CD1c-positive myeloid dendritic cell (primary cell): ENCODE results near the gene WIZ.

Experiments
- DNase-seq: peaks from one replicate; pipeline ENCODE4 v3.0.0-alpha.2; 2016; ENCODE audit errors: extremely low spot score

Gene WIZ

GRCh38 chr19:15430526-15431120 lies 19.1 kb downstream of the WIZ start:
- DNase-seq: no peak

DNA sequence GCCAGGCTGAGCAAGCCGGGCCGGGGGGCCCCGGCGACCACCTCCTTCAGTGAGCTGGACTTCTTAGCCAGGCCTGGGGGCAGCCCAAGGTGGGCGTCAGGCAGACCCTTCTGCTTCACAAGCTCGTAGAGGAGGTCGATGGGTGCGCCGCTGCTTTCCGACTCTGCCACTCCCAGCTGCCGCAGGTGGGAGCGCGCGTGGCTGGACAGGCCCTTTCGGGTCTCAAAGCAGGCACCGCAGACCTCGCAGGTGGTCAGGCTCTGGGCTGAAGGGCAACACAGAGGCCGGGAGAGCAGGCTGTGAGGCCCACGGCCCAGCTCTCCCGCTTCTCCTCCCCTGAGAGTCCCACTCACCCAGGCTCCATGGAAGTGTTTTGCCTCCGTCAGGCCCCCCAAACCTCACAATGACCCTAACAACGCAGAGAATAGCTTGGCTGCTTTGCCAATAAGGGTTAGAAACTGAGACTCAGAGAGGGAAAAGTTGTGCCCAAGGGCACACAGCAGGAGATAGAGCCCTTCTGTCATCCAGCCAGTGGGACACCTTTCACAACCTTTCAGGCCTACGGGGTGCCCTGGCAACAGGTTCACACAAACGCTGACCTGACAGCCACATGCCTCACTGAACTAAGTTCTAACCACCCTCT lies 19.8 kb downstream of the WIZ start:
- DNase-seq: no peak

DNA sequence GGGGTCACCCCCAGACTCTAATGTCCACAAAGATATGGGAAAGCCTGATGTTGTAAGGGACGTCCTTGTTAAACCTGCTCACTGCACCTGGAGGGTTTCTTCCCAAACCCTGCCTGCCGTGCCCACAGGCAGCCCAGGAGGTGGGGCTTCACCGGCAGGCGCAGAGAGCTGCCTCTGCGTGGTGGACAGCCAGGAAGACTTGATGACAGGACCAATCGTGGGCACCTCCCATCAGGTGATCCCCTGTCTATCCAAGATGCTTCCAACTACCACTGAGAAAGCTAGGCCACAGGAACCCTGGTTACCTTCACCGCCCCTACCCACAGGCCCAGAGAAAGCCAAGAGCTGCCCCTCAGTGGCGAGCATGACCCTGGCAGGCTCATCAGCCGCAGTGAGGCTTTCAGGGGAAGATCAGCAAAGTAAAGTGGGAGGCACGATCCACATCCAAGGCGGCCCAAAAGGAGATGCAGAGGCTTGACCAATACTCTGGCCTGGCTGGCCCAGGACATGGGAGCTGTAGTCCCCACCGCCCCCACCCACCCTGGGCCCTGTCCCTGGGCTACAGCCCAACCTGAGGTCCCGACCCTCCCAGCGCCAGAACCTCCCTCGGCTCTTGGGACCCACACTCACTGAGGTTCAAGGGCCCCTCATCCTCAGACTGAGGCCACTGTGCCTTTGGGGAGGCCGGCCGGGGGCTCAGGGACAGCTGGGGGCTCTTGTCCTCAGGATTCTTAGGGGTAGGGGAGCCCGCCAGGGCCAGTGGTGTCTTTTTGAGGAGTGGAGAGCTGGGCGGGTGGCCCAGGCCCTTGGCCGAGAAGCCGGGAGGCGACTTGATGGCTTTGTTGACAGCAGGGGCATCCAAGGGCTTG lies 20.6 kb downstream of the WIZ start:
- DNase-seq: no peak

- no peak for DNase-seq
Observed at GRCh38 chr19:15427991-15428471, 21.7 kb downstream of the WIZ start.

- no peak for DNase-seq
Observed at GRCh38 chr19:15427350-15427700, 22.4 kb downstream of the WIZ start.

GRCh38 chr19:15426485-15427349 lies 23.0 kb downstream of the WIZ start:
- DNase-seq: no peak

GRCh38 chr19:15425321-15425950 lies 24.3 kb downstream of the WIZ start:
- DNase-seq: no peak

GRCh38 chr19:15424692-15425272 lies 25.0 kb downstream of the WIZ start:
- no peak for DNase-seq

- no peak for DNase-seq
Observed at GRCh38 chr19:15424121-15424520, 25.6 kb downstream of the WIZ start.

DNA sequence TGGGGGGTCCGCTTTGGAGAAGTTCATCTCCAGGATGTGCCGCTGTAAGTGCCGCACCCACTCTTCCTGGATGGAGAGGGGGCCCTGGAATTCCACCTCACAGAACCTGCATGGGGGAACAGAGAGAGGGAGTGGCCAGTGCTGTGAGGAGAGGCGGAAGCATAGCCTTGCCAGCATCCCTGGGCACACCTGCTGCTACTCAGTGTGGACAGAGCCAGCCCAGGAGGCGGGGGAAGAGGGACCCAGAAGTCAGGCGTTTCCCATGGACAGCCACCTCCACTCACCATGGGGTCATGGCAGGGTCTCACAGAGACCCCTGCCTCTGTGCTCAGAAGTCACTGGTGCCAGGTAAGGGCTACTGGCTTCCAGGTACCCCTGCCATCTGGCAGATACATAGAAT lies 26.6 kb downstream of the WIZ start:
- no peak for DNase-seq

GRCh38 chr19:15422296-15423075 lies 27.3 kb downstream of the WIZ start:
- DNase-seq: no peak

GRCh38 chr19:15421721-15422260 lies 28.0 kb downstream of the WIZ start:
- no peak for DNase-seq

GRCh38 chr19:15421136-15421695 lies 28.5 kb downstream of the WIZ start:
- DNase-seq: no peak

DNA sequence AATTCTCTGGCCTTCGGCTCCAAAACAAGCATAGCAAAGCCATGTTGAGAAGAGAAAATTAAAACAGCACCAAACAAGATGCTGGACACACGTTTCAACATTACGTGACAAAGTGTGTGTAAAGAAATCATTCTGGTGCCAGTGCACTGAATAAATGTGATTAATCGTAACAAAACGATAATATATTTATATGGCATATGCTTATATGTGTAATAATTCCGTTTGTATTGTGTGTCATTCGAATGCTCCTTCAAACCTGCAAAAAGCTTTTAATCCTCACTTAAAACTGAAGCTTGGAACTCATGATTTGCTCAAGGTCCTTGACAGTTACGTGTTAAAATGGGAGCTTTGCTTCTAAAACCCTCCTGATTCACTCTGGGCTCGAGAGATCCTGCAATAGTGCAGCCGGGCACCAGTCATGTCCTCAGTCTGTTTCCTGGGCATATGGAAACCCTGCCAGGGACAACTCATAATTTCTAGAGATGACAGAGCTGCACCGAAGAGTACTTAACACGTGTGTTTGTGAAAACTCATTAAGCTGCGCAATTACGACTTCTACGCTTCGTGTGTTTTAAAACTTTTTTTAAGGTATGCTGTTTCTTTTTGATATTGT lies 30.2 kb downstream of the WIZ start:
- no peak for DNase-seq

DNA sequence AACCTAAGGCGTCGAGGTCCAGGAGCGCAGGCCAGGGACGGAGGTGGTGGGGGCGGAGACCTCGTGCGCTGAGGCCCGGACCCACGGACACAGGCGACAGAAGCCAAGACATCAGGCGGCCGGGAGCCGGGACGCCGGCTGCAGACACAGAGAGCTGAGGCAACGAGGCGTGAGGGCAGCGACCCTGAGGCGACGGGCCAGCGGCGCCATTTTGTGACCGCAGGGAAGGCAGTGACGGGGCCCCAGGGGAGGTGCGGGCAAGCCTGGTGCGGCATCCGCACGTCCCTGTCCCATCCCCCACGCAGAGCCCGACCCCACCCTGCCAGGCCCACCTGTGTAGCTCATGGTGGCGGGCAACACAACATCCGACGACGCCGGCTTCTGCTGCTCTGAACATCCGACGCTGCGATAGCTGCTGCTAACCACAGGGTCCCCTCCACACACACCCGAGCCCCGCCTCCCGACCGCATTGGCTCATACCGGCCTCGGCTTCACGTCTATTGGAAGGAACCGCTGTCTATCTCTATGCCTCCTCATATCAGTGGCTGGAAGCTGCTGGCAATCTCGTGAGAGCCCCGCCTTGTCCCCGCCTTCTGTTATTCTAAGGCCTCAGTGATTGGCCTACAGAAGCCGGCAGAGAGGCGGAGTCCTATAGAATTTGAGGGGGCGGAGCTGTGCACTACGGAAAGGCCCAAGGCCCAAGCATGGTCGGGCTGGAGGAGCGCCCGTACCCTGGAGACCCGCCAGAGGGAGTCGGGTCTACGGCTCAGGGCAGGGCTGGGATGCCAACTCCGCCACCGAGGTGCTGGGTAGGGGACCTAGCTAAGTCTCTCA lies 31.0 kb downstream of the WIZ start, which contains the start of gene AKAP8L:
TSS of gene AKAP8L (minus strand) at position 410 of the 834 bp plus-strand sequence. CDS start at position 345, 65 bp downstream.
- peak; percentile 99 for DNase-seq

DNA sequence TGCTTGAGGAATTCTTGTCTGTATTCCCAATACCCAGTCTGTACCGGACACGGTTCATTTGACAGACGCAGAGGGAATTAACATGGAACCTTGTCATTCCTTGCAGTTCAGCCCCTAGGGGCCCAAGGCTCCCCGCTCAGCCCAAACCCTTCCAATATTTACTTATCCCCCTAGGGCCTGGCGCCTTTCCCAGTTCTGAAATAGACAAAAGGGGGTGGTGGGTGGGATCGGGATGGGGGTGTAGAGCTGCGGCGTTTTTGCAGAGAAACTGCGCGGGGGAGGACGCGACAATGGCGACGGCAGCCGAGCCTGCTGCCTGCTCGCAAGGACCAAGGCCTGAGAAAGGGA lies 31.6 kb downstream of the WIZ start:
- no peak for DNase-seq

DNA sequence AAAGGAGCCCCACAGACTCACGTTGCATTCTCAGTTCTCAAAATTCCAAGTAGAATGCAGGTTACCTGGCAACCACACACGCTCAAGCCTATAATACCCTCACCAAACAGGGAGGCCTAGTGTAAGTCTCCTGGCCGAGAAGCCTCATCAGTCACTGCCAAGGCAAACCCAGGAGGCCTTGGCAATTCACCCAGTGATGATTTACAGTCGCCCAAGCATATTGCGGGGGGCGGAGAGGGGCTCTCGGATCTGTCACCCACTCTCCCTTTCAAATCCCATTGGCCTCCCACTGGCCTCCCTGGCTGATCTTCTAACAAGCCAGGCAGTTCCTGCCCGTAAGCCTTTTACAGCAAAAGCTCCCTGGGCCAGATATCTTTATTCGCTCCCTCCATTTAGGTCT lies 32.1 kb downstream of the WIZ start:
- no peak for DNase-seq

GRCh38 chr19:15412832-15413231 lies 36.9 kb downstream of the WIZ start:
- no peak for DNase-seq
